ENCODE results near the gene PPP4C. TPM values are rescaled to one million over a fixed set of nuclear protein-coding genes. Genes with fewer than 3 reads are reported as not detected.

Gene PPP4C
- polyA plus RNA-seq, 3 donors: 186 to 388 (median 279) TPM

- Histone ChIP-seq H3K4me3 (replicated peaks in 1 of 3; ENCODE audit: low read depth in 2 of 3, low read length in 3 of 3) (no peak overlapping the region), H3K79me2 (ENCODE audit: insufficient read depth, low read length) (no peaks in the 10 kb centered on the region), H3K9ac (ENCODE audit: insufficient read depth, low read length, poor library complexity, severe bottlenecking) (no peak overlapping the region), H2AFZ (ENCODE audit: insufficient read depth, low read depth, low read length, poor library complexity, severe bottlenecking) (no peak overlapping the region), H3K4me1 (ENCODE audit: control insufficient read depth in 1 of 2, insufficient read depth in 2 of 2, low read length in 2 of 2) (peaks cover 0 to 3% of the 10 kb centered on the region in 2 donors), H3K36me3 (replicated peaks in 1 of 2; ENCODE audit: control insufficient read depth in 1 of 2, insufficient read depth in 2 of 2, low read length in 2 of 2) (no peaks in the 10 kb centered on the region), H4K20me1 (ENCODE audit: insufficient read depth, low read length) (no peaks in the 10 kb centered on the region), H3K4me2 (replicated peaks; ENCODE audit: extremely low read depth, low read length, poor library complexity, severe bottlenecking) (no peak overlapping the region), H3K9me3 (replicated peaks in 1 of 2; ENCODE audit: control insufficient read depth in 1 of 2, insufficient read depth in 1 of 2, low read length in 2 of 2) (no peaks in the 10 kb centered on the region), H3K27ac (ENCODE audit: low read depth in 1 of 2, low read length in 2 of 2) (no peak overlapping the region), H3K27me3 (ENCODE audit: control insufficient read depth in 2 of 2, insufficient read depth in 2 of 2, low read length in 2 of 2) (no peaks in the 10 kb centered on the region)
- DNase-seq: peak in 1 of 3 donors; percentile 33
- peaks cover 2% of the 10 kb centered on the region for H3K4me1 Mint-ChIP-seq
- no peaks in the 10 kb centered on the region for H3K9me3 Mint-ChIP-seq
- intact Hi-C loops (cut with micrococcal nuclease): no loop called here
- no CpG with 5 or more reads among the region's 5 CpGs for WGBS (ENCODE audit: insufficient coverage)
- peaks cover 2 to 8% (median 6%) of the 10 kb centered on the region in 3 donors for H3K27me3 Mint-ChIP-seq (ENCODE audit: low read depth in 3 of 3)
- no peak overlapping the region for H3K27ac Mint-ChIP-seq
- TF ChIP-seq, protein P1, sequence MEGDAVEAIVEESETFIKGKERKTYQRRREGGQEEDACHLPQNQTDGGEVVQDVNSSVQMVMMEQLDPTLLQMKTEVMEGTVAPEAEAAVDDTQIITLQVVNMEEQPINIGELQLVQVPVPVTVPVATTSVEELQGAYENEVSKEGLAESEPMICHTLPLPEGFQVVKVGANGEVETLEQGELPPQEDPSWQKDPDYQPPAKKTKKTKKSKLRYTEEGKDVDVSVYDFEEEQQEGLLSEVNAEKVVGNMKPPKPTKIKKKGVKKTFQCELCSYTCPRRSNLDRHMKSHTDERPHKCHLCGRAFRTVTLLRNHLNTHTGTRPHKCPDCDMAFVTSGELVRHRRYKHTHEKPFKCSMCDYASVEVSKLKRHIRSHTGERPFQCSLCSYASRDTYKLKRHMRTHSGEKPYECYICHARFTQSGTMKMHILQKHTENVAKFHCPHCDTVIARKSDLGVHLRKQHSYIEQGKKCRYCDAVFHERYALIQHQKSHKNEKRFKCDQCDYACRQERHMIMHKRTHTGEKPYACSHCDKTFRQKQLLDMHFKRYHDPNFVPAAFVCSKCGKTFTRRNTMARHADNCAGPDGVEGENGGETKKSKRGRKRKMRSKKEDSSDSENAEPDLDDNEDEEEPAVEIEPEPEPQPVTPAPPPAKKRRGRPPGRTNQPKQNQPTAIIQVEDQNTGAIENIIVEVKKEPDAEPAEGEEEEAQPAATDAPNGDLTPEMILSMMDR (IDR thresholded peaks at IDR 0.05): peak; percentile 41
- H3K4me3 Mint-ChIP-seq: no peak overlapping the region
- H3K36me3 Mint-ChIP-seq: no peaks in the 10 kb centered on the region
Observed at GRCh38 chr16:30041841-30042240, 34.0 kb upstream of the PPP4C start.

DNA sequence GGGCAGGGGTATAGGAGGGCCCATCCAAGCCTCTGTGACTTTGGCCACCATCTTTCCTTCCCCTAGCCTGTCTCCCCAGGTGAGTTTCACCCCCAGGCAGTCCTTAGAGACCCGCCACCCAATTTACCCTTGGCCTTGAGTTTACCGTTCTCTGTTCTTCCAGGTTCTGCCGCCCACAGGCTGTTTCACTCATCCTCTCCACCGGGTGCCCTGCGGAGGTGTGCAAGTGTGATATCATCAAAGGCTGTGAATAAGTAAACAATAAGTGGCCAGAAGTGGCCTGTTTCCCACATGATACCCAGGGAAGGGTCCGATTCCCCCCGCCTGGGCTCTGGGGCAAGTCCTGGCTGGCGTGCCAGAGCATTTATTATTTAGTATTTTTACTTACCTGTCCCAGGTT lies 29.6 kb upstream of the PPP4C start:
- Histone ChIP-seq H3K9me3 (replicated peaks in 1 of 2; ENCODE audit: control insufficient read depth in 1 of 2, insufficient read depth in 1 of 2, low read length in 2 of 2) (no peaks in the 10 kb centered on the region), H3K4me3 (replicated peaks in 1 of 3; ENCODE audit: low read depth in 2 of 3, low read length in 3 of 3) (no peak overlapping the region), H4K20me1 (ENCODE audit: insufficient read depth, low read length) (no peaks in the 10 kb centered on the region), H3K9ac (ENCODE audit: insufficient read depth, low read length, poor library complexity, severe bottlenecking) (no peak overlapping the region), H2AFZ (ENCODE audit: insufficient read depth, low read depth, low read length, poor library complexity, severe bottlenecking) (no peak overlapping the region), H3K79me2 (ENCODE audit: insufficient read depth, low read length) (no peaks in the 10 kb centered on the region), H3K4me2 (replicated peaks; ENCODE audit: extremely low read depth, low read length, poor library complexity, severe bottlenecking) (no peak overlapping the region), H3K4me1 (ENCODE audit: control insufficient read depth in 1 of 2, insufficient read depth in 2 of 2, low read length in 2 of 2) (no peaks in the 10 kb centered on the region), H3K36me3 (replicated peaks in 1 of 2; ENCODE audit: control insufficient read depth in 1 of 2, insufficient read depth in 2 of 2, low read length in 2 of 2) (no peaks in the 10 kb centered on the region), H3K27me3 (ENCODE audit: control insufficient read depth in 2 of 2, insufficient read depth in 2 of 2, low read length in 2 of 2) (no peaks in the 10 kb centered on the region), H3K27ac (ENCODE audit: low read depth in 1 of 2, low read length in 2 of 2) (no peak overlapping the region)
- Mint-ChIP-seq H3K9me3 (peaks cover 0 to 3% (median 0%) of the 10 kb centered on the region in 7 donors), H3K27me3 (ENCODE audit: low read depth in 3 of 3) (peaks cover 0 to 4% (median 4%) of the 10 kb centered on the region in 3 donors), H3K36me3 (no peaks in the 10 kb centered on the region), H3K4me1 (peaks cover 2% of the 10 kb centered on the region), H3K4me3 (no peak overlapping the region), H3K27ac (no peak overlapping the region)
- TF ChIP-seq, protein P1 (IDR thresholded peaks at IDR 0.05): no peak
- WGBS (ENCODE audit: insufficient coverage): 93% methylated on average over 3 of the region's 8 CpGs
- intact Hi-C loops (cut with micrococcal nuclease): no loop called here
- no peak for DNase-seq

All from CD14-positive monocyte (primary cell).